T-helper 1 cell treated with Interleukin-12 subunit alpha and Interleukin-12 subunit beta and Interleukin-4 antibody, amounts not matched to agents 30 ng/mL and 1 ng/mL, for 36 hours (primary cell): ENCODE results near the gene SLC7A10. TPM values are rescaled to one million over a fixed set of nuclear protein-coding genes. Genes with fewer than 3 reads are reported as not detected.
"Not testable (repeated sequence)": the region's sequence is repeated elsewhere in the genome, so short reads cannot be mapped to it uniquely, and the experiment has no call there.

Experiments
- intact Hi-C: fragments of 100-400 bp; cut with micrococcal nuclease; formaldehyde crosslinking; loops from one replicate; pipeline ENCODE4 v1.15.1; 2024
- total RNA-seq: library from RNA; stranded (reverse); gene quantifications from 2 replicates; pipeline ENCODE4 v1.2.3, GENCODE V29; 2022

SLC7A10 gene
- total RNA-seq, 1 donor from 2014 or later = not detected

DNA sequence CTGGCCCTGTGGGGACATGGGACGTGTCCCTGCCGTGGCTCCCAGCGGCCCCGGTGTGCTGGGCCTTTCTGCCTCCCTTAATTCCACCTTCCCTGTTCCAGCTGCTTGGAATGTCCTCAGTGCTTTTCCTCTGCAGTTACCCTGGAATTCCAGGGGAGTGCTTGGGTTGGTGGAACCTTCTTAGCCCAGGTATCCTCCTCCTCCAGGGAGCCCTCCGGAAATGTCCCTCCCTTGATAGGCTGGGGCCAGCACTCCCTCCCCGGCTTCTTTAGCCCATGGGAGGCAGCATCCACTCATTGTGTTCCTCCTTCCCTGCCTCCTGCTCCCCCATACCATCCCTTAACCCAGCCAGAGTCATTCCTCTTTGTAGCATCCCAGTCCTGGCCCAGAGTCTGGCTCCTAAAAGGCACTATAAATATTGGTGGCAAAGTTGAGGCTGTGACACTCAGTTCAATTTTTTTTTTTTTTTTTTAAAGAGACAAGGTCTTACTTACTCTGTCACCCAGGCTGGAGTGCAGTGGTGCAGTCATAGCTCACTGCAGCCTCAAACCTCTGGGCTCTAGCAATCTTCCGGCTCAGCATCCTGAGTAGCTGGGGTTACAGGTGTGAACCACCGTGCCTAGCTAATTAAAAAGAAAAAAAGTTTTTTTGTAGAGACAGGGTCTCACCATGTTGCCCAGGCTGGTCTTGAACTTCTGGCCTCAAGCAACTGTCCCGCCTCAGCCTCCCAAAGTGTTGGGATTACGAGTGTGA is 13.7 kb upstream of the SLC7A10 start:
- intact Hi-C loops = no loop called here

DNA sequence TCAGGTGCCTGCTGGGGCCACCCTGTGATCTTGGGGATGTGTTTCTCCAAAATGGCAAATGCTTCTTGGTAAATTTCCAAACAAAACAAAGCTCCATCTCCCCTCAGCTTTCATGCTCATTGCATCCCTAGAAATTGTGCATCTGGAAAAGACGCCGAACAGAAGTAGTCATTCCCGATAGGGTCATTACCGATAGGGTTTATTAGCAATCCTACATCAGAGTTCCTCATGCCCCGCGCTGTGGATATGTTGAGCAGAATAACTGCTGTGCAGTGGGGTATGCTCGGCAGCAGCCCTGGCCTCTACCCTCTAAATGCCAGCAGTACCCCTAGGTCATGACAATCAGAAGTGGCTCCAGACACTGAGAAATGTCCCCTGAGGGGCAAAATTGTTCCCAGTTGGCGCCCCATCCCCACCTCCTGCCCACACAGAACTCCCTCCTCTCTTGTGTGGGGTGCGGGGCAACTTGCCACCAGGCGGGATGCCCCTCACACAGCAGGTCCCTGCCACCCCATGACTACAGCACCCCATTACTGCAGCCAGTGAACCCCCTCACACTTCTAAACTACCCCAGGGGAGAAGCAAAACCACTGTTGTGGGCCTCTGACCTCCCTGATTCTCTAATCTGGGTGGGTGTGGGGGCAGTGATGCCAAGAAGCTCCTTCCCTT is 13.0 kb upstream of the SLC7A10 start:
- intact Hi-C loops = no loop called here

- intact Hi-C loops = no loop called here
These were observed 11.2 kb upstream of the SLC7A10 start for GRCh38 chr19:33236696-33237390.

- intact Hi-C loops = loop anchor here (1.0 to 2.0 kb wide), 5 partner anchors 66 to 535 kb away; partner anchors contain the start of gene CEBPA
These were observed 10.3 kb upstream of the SLC7A10 start for GRCh38 chr19:33235996-33236350.

GRCh38 chr19:33235269-33235995 is 9.8 kb upstream of the SLC7A10 start:
- intact Hi-C loops = loop anchor here (1.0 to 2.0 kb wide), 5 partner anchors 67 to 536 kb away; partner anchors contain the start of gene CEBPA

DNA sequence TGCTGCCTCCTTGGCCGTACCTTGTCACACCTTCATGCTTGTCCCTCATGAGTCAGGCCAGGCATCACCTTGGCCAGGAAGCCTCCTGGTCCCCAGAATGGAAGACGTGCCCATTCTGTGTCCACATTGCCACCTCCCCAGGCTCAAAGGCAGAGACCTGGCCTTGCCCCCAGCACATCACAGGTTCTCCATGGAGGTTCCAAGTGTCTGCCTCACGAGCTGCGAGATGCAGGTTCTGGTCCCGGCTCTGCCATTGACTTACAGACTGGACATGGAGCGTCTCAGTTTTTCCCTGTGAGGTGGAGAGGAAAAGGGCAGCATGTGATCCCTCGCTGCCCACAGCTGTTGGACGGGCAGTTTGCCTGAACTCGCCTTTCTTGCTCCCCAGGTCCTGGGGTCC is 9.1 kb upstream of the SLC7A10 start:
- intact Hi-C loops = loop anchor here (1.0 to 2.0 kb wide), 5 partner anchors 68 to 537 kb away; partner anchors contain the start of gene CEBPA

DNA sequence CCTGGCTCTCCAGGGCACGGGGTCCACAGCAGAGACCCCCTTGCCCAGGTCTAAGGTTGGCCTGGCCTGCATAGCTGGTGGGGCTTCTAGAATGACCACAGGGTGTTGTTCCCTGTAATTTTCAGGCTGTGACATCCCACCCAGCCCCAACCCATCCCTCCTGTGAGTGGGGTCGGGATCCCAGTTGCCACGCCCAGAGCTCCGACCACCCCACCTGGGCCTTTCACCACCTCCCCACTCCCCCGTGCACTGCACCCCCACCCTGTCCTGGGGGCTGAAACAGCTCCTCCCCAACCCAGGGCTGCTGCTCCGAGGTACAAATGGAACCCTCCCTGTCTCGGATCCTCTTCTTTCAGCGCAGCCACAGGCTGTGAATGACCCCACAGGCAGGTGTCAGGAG is 8.4 kb upstream of the SLC7A10 start:
- intact Hi-C loops = loop anchor here (2.0 kb wide), 1 partner anchor 77 kb away; no protein-coding TSS in a partner anchor

DNA sequence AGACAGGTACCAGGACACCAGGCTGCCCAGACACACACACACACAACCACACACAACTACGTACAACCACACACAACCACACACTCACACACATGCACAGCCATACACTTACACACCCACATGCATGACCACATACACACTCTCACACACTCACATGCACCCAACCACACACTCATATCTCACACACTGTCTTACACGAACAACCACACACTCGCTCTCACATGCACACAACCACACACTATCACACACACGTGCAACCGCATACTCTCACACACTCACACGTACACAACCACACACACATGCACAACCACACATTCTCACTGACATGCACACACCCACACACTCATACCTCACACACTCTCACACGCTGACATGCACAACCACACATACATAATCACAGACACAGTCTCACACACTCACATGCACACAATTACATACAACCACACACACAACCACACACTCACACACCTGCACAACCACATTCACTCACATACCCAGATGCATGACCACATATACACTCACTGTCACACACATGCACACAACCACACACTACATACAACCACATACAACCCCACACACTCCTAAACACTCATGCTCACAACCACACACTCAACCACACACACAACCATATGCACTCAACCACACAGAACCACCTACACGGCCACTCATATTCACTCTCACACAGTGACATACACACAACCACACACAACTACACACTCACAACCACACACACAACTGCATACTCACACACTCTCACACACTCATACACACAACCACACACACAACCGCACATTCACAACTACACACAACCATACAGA is 7.6 kb upstream of the SLC7A10 start:
- intact Hi-C loops = no loop called here

DNA sequence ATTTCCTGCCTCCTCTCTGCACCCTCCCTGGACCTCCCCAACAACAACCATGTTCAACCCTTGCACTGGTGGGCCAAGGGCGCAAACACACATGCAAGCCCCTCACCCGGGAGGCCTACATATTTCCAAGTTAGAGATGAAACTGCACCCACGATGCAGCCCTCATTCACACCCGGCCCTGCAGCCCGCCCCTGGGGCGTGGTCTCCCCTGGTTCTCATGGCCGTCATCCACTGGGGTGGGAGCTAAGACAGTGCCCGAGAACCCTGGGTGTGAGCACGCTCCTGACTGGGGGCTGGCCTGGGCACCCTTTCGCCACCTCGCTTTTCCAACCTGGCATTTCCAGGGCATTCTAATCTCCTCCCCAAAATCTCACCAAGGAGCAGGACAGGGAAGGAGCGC is 7.0 kb upstream of the SLC7A10 start:
- intact Hi-C loops = no loop called here

GRCh38 chr19:33231511-33231910 is 5.9 kb upstream of the SLC7A10 start:
- intact Hi-C loops = no loop called here

DNA sequence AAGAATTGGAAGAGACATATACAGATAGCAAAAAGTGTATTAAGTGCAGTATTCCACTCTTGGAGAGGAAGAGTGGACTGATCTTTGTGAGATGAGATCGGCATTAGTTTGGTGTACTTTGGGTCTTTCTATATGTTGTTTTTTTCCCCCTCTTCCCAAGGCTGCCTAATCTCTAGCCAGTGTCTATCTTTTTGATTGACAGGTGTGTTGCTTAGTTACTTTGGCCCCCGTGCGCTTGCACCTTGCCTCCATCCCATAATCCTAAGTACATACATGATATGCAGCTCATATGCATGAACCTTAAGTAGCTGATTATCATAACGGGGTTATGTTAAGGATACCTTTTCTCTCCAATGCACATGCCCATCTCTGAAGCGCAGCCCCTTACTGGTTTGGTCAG is 4.3 kb upstream of the SLC7A10 start:
- intact Hi-C loops = no loop called here

- intact Hi-C loops = no loop called here
These were observed 2.4 kb upstream of the SLC7A10 start for GRCh38 chr19:33227870-33228599.

- intact Hi-C loops = no loop called here
These were observed 1.6 kb upstream of the SLC7A10 start for GRCh38 chr19:33227242-33227650.

DNA sequence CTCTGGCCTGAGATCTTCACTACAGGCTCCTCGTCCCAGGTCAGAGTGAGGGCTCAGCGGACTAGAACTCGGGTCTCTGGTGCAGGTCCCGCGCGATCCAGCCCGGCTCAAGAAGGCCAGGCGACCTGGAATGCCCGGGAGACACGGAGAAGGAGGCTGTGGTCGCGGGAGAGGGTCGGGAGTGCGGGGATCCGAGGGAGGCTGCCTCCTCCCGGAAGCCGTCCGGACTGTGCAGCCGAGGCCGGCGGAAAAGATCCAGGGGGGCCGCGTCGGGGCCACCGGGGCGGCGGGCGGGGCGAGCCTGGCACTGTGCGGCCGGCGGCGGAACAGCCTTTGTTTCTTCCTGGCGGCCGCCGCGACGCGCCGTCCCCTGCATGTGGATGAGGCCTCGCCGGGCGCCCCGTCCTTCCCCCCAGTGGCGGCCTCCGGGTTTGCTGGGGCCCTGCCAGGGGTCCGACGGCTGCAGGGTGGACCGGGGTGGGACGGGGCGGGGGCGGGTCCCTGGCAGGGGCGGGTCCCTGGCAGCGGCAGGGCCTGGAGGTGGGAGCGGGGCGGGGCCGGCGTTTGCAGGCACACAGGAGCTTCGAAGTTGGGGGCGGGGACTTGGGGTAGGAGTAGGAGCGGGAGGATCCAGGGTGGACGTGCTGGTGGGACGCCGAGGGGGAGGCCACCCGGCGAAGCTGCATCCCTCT is 1.0 kb upstream of the SLC7A10 start:
- intact Hi-C loops = no loop called here

DNA sequence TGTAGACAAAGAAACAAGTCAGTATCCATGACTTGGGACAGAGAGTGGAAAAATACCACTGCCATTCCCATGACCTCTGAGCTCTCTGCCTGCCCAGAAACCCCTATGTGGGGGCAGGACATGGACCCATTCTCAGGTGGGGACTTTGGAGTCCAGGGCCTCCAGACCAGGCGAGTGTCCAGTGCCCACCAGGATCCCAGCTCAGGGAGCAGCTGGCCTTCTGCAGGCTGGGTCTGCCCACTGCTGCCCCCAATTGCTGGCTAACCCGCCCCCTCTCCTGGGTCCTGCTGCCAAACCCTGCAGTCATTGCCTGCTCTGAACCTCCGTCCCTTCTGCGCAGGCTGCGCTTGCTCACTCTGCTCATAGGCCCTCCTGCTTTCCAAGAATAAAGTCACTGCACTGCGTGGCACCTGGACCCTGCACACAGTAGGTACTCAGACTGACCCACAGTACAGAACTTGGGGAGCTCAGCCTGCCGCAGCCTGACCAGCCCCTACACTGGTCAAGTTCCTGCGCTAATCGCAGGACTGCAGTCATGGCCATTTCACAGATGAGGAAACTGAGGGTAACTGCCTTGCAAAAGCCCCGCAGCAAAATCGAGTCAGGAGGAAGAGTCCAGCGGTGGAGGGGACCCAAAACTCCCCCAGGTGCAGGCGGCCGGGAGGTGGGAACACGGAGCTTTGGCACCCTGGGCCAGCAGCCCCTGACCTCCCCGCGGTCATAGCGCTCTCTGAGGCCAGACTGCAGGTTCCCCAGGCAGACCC is 774 bp downstream of the SLC7A10 start:
- intact Hi-C loops = no loop called here

- intact Hi-C loops = not testable (repeated sequence)
These were observed 3.4 kb downstream of the SLC7A10 start for GRCh38 chr19:33222255-33222654.

GRCh38 chr19:33221638-33222037 is 4.0 kb downstream of the SLC7A10 start:
- intact Hi-C loops = no loop called here

- intact Hi-C loops = no loop called here
These were observed 4.9 kb downstream of the SLC7A10 start for GRCh38 chr19:33220735-33221134.

- intact Hi-C loops = no loop called here
These were observed 5.5 kb downstream of the SLC7A10 start for GRCh38 chr19:33220115-33220514.
